ENCODE measurements around the gene HTR2A. TPM values are rescaled to one million over a fixed set of nuclear protein-coding genes. Genes with fewer than 3 reads are reported as not detected.

The HTR2A gene
- total RNA-seq, 1 donor from 2014 or later, result not detected

DNA sequence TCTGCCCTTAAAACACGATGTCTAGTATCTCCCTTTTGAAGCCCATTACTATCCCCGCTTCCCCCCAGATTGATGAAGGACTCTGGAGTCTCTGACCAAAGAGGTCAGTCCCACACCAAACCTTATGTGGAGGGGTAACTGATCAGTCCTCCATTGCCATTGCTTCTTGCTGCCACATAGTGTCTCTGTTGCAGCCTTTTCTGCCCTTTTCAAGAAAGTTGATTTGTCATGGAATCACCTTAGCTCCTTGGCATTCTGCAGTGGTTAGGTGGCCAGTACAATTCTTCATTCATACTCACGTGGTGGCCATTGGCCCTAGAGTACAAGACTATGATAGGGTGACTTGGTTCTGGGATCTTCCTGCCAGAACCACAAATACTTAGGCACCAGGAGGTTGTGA lies 8.4 kb upstream of the HTR2A start:
- Mint-ChIP-seq H3K27me3 (ENCODE audit: unreplicated experiment) (peaks cover 37% of the 10 kb centered on the region), H3K4me1 (ENCODE audit: unreplicated experiment) (no peaks in the 10 kb centered on the region), H3K36me3 (ENCODE audit: unreplicated experiment) (no peaks in the 10 kb centered on the region), H3K27ac (ENCODE audit: unreplicated experiment) (no peak overlapping the region), H3K4me3 (ENCODE audit: unreplicated experiment) (no peak overlapping the region), H3K9me3 (ENCODE audit: unreplicated experiment) (no peaks in the 10 kb centered on the region)
- TF ChIP-seq CTCF (IDR thresholded peaks at IDR 0.05), result no peak
- DNase-seq (ENCODE audit: extremely low spot score, unreplicated experiment), result no peak

DNA sequence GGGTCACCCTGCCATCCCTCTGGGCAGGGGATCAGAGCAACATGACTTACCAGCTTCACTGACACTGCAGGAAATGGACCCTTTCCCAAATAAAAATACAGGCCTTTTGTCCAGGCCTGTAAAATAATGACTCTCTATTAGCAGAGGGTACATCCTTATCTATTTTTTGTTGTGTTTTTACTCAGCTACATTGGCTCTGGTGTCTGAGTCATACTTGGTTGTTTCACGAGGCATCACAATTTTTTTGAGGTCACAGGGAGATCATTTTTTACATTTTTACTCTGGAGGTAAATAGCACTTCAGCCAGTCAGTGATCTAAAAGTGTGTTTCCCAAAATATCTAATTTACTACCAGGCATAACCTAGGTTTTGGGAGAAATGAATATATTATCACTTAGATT lies 6.9 kb upstream of the HTR2A start:
- Mint-ChIP-seq H3K4me3 (ENCODE audit: unreplicated experiment) (no peak overlapping the region), H3K27ac (ENCODE audit: unreplicated experiment) (no peak overlapping the region), H3K4me1 (ENCODE audit: unreplicated experiment) (no peaks in the 10 kb centered on the region), H3K9me3 (ENCODE audit: unreplicated experiment) (no peaks in the 10 kb centered on the region), H3K36me3 (ENCODE audit: unreplicated experiment) (no peaks in the 10 kb centered on the region), H3K27me3 (ENCODE audit: unreplicated experiment) (peaks cover 37% of the 10 kb centered on the region)
- no peak for TF ChIP-seq CTCF (IDR thresholded peaks at IDR 0.05)
- no peak for DNase-seq (ENCODE audit: extremely low spot score, unreplicated experiment)

- TF ChIP-seq CTCF (IDR thresholded peaks at IDR 0.05), result no peak
- Mint-ChIP-seq H3K4me1 (ENCODE audit: unreplicated experiment) (peaks cover 1% of the 10 kb centered on the region), H3K27ac (ENCODE audit: unreplicated experiment) (no peak overlapping the region), H3K9me3 (ENCODE audit: unreplicated experiment) (no peaks in the 10 kb centered on the region), H3K4me3 (ENCODE audit: unreplicated experiment) (no peak overlapping the region), H3K36me3 (ENCODE audit: unreplicated experiment) (no peaks in the 10 kb centered on the region), H3K27me3 (ENCODE audit: unreplicated experiment) (peaks cover 41% of the 10 kb centered on the region)
- DNase-seq (ENCODE audit: extremely low spot score, unreplicated experiment), result no peak
Measured at GRCh38 chr13:46901721-46902120, 4.9 kb upstream of the HTR2A start.

GRCh38 chr13:46899801-46900200 lies 2.9 kb upstream of the HTR2A start:
- Mint-ChIP-seq H3K4me3 (ENCODE audit: unreplicated experiment) (no peak overlapping the region), H3K36me3 (ENCODE audit: unreplicated experiment) (no peaks in the 10 kb centered on the region), H3K9me3 (ENCODE audit: unreplicated experiment) (no peaks in the 10 kb centered on the region), H3K27me3 (ENCODE audit: unreplicated experiment) (peaks cover 53% of the 10 kb centered on the region), H3K4me1 (ENCODE audit: unreplicated experiment) (peaks cover 4% of the 10 kb centered on the region), H3K27ac (ENCODE audit: unreplicated experiment) (no peak overlapping the region)
- DNase-seq (ENCODE audit: extremely low spot score, unreplicated experiment), result no peak
- TF ChIP-seq CTCF (IDR thresholded peaks at IDR 0.05), result no peak

GRCh38 chr13:46895381-46895780 lies 1.5 kb downstream of the HTR2A start:
- no peaks in the 10 kb centered on the region for H3K9me3 Mint-ChIP-seq (ENCODE audit: unreplicated experiment)
- peaks cover 15% of the 10 kb centered on the region for H3K4me1 Mint-ChIP-seq (ENCODE audit: unreplicated experiment)
- no peak for DNase-seq (ENCODE audit: extremely low spot score, unreplicated experiment)
- peaks cover 81% of the 10 kb centered on the region for H3K27me3 Mint-ChIP-seq (ENCODE audit: unreplicated experiment)
- no peak overlapping the region for H3K4me3 Mint-ChIP-seq (ENCODE audit: unreplicated experiment)
- H3K27ac Mint-ChIP-seq (ENCODE audit: unreplicated experiment), result no peak overlapping the region
- H3K36me3 Mint-ChIP-seq (ENCODE audit: unreplicated experiment), result no peaks in the 10 kb centered on the region
- TF ChIP-seq CTCF (IDR thresholded peaks at IDR 0.05), result no peak
